HTR-8/SVneo (cell line): ENCODE data around the gene FADS6.

Source experiments
- DNase-seq: peaks from one replicate; pipeline ENCODE4 v3.0.0; 2011; ENCODE audit warnings: low spot score, mixed read lengths; ENCODE audit not compliant: insufficient read length
- FAIRE-seq: peaks from 2 replicates; lab custom pipeline; 2011; peaks lifted over from hg19 to GRCh38; lab: Jason Lieb, UNC

Gene FADS6, protein sequence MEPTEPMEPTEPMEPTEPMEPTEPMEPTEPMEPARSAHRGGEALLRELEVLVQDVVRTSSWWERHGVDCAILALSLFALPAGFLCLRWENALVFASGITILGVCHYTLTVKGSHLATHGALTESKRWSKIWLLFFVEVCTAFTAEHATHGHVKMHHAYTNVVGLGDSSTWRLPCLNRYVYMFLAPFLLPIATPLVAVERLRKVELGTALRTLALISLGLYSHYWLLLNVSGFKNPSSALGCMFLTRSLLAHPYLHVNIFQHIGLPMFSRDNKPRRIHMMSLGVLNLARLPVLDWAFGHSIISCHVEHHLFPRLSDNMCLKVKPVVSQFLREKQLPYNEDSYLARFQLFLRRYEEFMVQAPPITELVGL

DNA sequence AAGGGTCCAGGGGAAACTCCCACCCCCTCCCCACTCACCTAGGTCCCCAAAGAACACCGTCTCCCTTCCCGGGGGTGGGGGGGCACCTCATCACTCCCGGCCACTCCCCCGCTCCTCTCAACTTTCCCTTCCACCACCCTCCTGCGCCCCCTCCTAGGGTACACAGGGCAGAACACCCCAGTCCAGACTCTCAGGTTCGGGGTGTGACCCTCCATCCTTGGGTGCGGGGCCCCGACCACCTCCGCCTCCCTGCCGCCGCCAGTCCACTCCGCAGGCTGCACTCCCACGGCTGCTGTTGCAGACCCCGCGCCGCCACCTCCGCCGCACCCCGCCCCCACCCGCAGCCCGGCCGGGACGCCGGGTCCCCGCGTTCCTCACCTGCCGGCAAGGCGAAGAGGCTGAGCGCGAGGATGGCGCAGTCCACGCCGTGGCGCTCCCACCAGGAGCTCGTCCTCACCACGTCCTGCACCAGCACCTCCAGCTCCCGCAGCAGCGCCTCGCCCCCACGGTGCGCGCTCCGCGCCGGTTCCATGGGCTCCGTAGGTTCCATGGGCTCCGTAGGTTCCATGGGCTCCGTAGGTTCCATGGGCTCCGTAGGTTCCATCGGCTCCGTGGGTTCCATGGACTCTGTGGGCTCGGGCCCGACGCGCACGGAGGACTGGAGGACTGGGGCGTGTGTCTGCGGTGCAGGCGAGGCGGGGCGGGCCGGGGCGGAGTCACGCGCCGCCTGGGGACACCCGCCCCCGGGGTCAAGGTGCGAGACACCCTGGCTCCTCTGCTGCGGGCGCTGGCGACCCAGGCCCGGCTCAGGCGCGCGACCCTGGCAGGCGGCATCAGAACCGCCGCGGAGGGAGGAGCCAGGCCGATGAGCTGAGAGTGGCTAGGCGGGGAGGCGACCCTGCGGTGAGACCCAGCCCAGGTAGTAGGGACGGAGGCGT, at the start of gene FADS6:
Gene FADS6 (minus strand): TSS at position 660 of the 938 bp plus-strand sequence. CDS start 38 bp downstream, at position 622.
- no peak for DNase-seq
- peak; percentile 26 for FAIRE-seq

DNA sequence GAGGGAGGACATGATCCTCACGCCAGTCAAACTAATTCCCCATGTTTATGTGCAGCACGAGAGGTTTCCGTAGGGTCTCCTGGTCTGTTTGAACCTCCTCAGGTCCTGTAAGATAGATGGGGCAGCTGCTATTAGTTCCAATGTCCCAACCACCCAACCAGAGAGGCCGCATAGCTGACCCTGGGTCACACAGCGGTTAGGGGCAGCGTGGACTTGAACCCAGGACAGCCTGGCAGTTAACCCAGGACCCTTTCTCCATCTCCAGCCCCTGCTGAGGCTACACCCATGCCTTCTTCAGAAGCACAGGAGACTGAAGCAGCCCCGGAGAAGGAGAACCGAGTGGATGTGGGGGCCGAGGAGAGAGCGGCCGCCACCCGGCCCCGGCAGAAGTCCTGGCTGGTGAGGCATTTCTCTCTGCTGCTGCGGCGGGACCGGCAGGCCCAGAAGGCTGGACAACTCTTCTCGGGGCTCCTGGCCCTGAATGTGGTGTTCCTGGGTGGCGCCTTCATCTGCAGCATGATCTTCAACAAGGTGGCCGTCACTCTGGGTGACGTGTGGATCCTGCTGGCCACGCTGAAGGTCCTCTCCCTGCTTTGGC, 47.8 kb upstream of the FADS6 start:
- FAIRE-seq (no peak), DNase-seq (no peak)

DNA sequence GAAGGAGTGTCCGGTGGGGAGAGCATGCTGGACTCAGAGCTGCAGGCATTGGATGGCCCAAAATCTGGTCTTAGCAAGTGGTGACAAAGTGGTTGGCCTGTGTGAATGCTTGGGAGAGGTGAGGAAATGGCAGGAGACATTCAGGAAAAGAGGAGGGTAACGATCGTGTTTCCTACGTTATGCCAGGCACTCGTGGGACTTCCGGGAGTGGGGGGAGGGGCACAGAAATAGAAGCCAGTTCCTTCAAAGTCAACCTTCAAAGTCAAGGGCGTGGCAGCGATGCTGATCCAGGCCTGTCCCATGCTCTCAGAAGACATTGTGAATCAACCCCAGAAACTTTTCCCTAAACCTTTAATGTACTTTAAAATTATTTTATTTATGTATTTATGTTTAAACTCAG, 46.1 kb upstream of the FADS6 start:
- FAIRE-seq: no peak
- no peak for DNase-seq

DNA sequence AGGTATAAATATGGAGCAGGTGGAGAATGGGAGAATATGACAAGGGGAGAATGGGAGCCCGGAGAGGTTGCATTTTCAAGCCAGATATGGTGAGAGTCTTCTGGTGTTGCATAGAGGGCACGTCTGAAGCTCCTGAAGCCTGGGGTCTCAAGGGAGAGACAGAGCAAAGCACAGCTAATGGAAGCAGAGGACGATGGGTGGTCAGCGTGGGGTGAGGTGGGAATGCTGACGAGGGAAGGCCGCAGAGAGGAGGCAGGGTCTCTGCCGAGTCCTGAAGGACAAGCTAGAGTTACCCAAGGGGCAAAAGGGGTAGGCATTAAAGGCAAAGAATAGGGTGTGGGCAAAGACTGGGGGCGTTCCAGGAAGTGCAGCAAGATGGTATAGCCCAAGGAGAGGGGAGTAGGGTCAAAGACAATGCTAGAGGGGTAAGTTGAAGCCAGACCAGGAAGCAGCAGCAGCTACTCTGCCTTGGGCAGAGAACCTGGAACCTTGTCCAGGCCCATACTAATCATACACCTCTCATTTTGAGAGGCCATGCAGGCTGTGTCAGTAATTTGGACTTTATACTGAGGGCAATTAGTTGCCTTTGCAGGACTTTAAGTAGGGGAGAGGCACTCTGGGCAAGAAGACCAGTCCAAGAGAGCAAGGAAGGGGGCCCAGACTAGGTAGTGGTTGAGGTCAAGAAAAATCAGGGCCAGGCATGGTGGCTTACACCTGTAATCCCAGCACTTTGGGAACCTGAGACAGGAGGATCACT, 44.9 kb upstream of the FADS6 start:
- FAIRE-seq (no peak), DNase-seq (no peak)

DNA sequence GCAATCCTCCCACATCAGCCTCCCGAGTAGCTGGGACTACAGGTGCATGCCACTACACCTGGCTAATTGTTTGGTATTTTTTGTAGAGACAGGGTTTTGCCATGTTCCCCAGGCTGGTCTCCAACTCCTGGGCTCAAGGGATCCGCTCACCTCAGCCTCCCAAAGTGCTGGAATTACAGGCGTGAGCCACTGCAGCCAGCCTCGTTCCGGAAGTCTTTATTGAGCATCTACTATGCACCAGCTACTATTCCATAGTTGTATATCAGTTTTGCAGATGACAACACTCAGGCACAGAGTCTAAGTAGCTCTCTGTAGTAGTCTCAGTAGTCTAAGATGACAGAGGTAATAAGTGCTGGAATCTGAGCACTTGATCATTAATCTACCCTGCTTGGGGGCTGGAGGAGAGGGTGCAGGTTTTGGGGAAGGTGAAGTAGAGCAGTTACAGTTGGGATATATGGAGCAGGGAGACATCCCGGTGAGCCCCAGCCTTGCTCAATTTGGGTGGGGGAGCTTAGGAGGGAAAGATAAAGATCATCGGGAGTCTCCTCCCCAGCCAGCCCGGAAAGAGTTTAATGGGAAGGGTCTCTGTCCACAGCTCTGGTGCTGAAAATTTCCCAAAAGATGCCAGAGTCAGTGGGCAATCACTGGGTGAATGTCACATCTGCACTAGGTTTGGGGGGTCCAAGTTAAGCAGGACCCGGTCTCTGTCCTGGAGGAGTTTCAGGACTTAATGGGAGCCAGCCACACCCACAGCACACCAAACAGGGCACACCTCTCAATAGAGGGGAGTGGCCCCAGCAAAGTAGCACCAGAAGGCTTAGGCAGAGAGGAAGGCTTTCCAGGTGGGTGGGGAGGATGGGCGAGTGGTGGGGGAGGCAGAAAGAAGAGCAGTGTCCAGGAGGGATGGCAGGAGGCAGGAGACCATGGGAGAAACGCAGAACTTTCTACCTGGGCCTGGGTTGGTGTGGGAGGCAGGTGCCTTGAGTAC, 43.9 kb upstream of the FADS6 start:
- FAIRE-seq (no peak), DNase-seq (no peak)

DNA sequence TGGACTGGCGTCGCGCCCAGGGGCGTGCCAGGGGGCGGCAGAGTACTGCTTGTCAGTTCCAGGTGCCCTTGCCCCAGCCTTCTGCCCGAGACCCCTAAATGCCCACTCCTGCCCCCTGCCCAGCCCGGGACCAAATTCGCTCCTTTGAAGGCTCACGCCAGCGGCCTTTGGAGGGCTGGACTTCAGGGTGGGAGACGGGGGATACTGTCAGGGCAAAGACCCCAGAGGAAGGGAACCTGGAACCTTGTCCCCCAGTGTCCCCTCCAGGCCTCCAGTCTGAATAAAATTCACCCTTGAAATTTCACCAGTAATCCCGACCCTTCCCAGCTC, 43.0 kb upstream of the FADS6 start:
- FAIRE-seq (no peak), DNase-seq (no peak)

DNA sequence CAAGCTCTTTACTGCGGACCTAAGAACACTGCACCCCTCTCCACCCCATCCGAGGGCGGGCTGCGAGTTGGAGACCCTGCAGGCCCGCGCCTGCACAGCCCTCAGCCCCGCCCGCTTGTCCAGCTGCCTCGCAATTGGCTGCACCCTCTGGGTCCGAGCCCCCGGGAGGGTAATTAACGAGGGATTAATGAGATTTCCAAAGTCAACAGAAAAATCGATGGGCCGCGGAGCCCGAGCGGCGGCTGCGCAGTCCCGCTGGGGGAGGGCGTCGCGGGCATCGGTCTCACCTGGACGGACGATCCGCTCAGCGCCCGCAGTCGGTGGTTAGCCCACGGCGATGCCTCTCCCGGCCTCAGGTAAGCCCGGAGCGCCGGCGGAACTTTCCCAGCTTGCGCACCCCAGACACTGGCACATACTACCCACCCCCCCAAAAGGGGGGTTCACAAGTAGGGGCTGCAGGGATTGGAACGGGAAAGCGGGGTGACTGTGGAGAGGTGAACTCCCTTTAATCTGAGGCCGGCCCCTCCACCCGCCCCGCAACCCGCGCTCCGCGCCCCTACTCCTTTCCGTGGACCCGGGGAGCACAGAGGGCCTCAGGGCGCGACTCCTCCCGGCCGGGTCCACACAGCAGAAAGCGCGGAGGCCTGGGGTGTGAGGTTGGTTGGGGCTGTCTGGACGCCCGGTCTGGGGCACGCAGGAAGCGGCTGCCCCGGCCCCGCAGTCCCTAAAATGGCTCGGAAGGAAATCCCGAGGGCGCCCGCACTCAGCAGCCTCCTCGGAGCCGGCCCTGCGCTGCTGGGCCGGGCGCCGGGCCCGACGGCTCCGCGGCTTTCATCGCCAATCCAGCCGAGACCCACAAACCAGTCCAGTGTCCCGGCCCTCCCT, 42.4 kb upstream of the FADS6 start, which contains the start of gene OTOP3:
Gene OTOP3 (plus strand): TSS at position 314 of the 885 bp plus-strand sequence. CDS start 24 bp downstream, at position 338.
- DNase-seq (no peak), FAIRE-seq (no peak)

DNA sequence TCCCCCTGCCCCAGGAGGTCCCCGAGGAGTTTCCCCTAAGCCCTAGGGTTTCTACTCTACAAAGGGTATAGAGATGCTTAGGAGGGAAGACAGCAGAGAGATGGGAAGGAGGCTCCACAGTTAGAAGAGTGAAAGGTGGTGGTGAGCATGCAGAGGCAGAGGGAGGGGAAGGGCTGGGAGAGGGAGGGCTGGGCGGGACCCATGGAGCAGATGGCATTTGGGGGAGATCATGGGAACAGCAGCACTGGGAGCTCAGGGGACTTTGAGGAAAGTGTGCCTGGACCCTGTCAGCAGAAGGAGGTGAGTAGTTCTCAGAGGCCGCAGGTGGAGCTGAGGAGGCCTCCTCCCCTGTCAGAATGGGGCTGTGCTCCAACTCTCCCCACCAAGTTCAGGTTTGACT, 41.6 kb upstream of the FADS6 start:
- no peak for FAIRE-seq
- no peak for DNase-seq

DNA sequence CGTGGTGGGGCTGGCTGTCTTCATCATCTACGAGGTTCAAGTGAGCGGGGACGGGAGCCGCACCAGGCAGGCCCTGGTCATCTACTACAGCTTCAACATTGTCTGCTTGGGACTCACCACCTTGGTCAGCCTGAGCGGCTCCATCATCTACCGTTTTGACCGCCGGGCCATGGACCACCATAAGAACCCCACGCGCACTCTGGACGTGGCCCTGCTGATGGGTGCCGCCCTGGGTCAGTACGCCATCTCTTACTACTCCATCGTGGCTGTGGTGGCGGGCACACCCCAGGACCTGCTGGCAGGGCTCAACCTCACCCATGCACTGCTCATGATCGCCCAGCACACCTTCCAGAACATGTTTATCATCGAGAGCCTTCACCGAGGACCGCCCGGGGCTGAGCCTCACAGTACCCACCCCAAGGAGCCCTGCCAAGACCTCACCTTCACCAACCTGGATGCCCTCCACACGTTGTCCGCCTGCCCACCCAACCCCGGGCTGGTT, 37.2 kb upstream of the FADS6 start:
- no peak for DNase-seq
- no peak for FAIRE-seq

DNA sequence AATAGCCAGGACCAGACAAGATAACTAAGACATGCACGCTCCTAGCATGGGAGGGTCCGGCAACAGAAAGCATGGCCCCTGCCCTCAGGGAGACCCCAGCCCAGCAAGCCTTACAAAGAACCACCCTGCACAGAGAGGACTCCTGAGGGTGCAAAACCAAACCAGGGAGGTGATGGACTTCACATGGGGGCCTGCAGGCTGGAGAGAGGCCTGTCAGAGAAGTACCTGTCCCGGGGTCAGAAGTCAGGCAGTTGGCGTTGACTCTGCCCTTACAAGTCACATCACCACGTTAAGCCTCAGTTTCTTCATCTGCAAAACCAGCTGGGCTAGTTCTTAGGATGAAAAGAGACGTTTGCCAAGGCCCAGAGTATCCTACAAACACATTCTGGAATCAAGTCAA, 35.4 kb upstream of the FADS6 start:
- no peak for FAIRE-seq
- no peak for DNase-seq

DNA sequence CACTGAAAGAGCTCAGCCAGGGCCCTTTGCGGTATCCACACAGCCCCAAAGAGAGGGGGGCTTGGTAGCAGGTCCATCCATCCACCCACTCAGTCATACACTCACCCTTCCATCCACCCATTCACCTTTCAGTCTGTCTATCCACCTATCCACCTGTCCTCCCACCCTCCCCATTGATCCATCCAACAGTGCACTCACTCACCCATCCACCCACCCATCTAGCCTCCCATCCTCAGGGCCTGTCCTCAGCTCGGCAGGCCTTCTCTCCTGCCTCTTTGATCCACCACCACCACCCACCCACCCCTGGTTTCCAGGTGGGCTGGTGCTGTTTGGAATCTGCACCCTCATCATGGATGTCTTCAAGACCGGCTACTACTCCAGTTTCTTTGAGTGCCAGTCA, 31.8 kb upstream of the FADS6 start:
- peak; percentile 4 for FAIRE-seq
- DNase-seq: no peak

DNA sequence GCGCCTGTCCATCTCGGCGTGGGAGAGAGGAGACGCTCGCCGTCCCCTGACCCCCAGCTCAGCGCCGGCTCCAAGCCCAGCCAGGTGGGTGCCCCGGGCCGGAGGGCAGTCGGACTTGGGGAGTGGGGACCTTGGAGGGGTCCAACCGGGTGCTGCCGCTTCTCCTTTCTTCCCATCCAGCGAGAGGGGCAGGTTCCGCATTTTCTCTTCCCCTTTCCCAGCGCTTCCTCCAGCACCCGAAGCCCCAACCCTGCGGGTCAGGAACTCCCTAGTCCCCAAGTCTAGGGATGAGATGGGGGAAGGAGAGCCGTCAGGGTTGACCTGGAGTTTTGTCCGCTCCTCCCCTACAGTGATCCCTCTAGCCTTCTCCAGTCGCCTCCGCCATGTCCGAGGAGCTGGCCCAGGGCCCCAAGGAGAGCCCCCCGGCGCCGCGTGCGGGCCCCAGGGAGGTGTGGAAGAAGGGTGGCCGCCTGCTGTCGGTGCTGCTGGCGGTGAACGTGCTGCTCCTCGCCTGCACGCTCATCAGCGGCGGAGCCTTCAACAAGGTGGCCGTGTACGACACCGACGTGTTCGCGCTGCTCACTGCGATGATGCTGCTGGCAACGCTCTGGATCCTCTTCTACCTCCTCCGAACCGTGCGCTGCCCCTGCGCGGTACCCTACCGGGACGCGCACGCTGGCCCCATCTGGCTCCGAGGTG, 31.0 kb upstream of the FADS6 start, which contains the start of gene OTOP2:
Gene OTOP2 (plus strand): TSS at position 24 of the 699 bp plus-strand sequence. CDS start 360 bp downstream, at position 384.
- FAIRE-seq (peak; percentile 84), DNase-seq (no peak)

DNA sequence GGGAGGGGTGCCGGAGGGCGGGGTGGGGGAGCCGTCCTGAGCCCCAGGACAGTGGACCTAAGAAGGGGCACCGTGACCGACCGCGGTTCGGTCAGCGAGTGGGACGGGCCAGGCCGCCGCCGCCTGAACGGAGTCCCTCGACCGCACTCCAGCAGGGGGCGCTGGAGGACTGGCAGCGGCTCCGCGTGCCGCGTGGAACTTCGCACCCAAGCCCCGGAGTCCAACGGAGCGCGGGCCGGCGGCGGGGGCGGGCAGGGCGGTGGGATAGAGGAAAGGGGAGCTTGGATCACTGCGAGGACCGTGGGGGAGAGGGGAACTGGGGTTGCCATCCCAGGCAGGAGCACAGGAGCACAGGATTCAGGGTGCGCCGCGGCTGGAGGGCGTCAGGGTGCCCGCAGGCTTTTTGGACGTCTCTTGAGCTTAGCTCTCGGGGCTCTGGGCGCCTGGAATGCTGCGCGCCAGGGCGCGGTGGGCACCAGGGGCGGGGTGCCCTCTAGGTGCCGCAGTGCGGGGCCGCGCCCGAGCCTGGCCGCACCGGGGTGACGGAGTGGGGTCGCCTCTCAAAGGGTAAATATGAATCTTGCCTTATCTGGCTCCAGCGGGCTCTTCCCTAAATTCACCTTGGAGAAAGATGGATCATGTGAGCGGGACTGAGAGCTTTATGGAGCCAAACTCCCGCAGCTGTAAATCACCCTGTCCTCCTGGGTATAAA, 30.3 kb upstream of the FADS6 start:
- FAIRE-seq (no peak), DNase-seq (peak; percentile 74)

DNA sequence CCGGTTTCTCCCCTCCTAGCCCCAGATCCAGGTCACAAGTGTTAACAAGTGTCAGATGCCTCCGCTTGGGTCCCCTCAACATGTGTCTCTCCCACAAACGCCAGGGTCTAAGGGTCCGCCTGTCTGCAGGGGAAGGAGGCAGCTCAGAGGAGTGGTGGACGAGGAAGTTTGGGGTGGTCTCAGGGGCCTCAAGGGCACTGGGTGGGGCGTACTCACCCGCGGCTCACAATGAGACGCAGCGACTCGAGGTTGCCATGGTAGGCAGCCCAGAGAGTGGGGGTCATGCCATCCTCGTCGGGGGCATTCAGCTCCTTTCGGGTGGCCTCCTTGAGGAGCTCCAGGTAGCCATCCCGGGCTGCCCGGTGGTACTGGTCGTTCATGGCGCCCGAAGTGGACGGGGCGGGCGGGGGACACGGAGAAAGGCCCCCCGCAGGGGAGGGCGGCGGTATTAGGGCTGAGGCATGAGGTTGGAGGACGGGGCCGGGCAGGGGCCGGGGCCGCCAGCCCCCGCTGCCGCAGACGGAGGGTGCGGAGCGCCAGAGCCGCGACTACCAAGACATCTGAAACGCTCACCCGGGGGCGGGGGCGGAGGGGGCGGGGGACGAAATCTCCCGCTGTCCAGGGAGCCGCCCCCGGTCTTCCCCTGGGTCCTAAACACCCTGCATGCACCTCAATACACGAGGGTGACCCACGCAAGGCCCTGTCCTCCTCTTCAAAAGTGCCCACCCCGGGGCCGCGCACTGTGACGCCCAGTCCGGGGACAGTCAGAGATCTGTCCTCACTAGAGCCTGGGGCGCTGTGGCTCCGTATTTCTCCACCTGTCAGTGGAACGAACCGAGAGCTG, 29.5 kb upstream of the FADS6 start, which contains the start of gene USH1G:
Gene USH1G (minus strand): TSS at position 562 of the 844 bp plus-strand sequence. CDS start 182 bp downstream, at position 380.
- DNase-seq (peak; percentile 93), FAIRE-seq (peak; percentile 76)

DNA sequence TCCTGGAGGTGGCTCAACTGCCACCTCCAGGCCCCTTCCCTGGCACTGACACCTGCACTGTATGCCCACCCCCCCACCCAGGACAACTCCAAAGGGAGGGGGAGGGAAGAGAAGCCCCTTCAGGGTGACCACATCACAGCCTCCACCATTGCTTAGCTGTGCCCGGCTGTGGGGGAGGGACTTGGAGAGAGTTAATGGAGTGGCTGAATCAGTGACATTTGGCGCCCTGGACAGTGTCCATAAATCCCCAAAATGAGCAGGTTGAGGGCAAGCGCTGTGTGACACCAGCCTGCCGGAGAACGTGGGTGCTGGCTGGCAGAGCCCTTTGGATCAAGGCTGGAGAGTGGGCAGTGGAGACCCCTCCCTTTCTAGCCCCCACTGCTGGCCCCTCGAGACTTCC, 28.7 kb upstream of the FADS6 start:
- DNase-seq (no peak), FAIRE-seq (peak; percentile 54)
